Glutamatergic neuron (in vitro differentiated cells): ENCODE data around the gene MROH7. TPM values are rescaled to one million over a fixed set of nuclear protein-coding genes. Genes with fewer than 3 reads are reported as not detected.

Experiments used
- DNase-seq: peaks from one replicate; pipeline ENCODE4 v3.0.0; 2022
- H3K27ac Mint-ChIP-seq: one replicate; pipeline ENCODE4 v1.8.0; 2020; ENCODE audit warnings: mild to moderate bottlenecking, mixed read lengths, inconsistent platforms; ENCODE audit not compliant: unreplicated experiment
- H3K27me3 Mint-ChIP-seq: one replicate; pipeline ENCODE4 v1.8.0; 2020; ENCODE audit warnings: mild to moderate bottlenecking, moderate library complexity, mixed read lengths, inconsistent platforms; ENCODE audit not compliant: unreplicated experiment
- H3K36me3 Mint-ChIP-seq: one replicate; pipeline ENCODE4 v1.8.0; 2020; ENCODE audit warnings: mild to moderate bottlenecking, mixed read lengths, inconsistent platforms; ENCODE audit not compliant: unreplicated experiment
- H3K4me1 Mint-ChIP-seq: one replicate; pipeline ENCODE4 v1.8.0; 2020; ENCODE audit warnings: mild to moderate bottlenecking, low read depth, mixed read lengths, inconsistent platforms; ENCODE audit not compliant: unreplicated experiment
- H3K4me3 Mint-ChIP-seq: one replicate; pipeline ENCODE4 v1.8.0; 2020; ENCODE audit warnings: mild to moderate bottlenecking, mixed read lengths, inconsistent platforms; ENCODE audit not compliant: unreplicated experiment
- H3K9me3 Mint-ChIP-seq: one replicate; pipeline ENCODE4 v1.8.0; 2020; ENCODE audit warnings: mild to moderate bottlenecking, moderate library complexity, mixed read lengths, inconsistent platforms; ENCODE audit not compliant: unreplicated experiment
- total RNA-seq: library from RNA; stranded (reverse); fragmentation: NEBNext Ultra II Directional; extraction: Animal tissue kit (Norgen Biotek cat#: 25700); gene quantifications from one replicate; pipeline ENCODE4 v1.2.1, GENCODE V29; 2021; ENCODE audit not compliant: unreplicated experiment
- TF ChIP-seq, protein P1 (sequence below): fragments of 200-600 bp; sonication (generic); IDR thresholded peaks from one replicate; pipeline ENCODE4 v1.5.0; 2021; ENCODE audit not compliant: partially characterized antibody, unreplicated experiment

MROH7 gene
- total RNA-seq, 1 donor from 2014 or later = not detected

DNA sequence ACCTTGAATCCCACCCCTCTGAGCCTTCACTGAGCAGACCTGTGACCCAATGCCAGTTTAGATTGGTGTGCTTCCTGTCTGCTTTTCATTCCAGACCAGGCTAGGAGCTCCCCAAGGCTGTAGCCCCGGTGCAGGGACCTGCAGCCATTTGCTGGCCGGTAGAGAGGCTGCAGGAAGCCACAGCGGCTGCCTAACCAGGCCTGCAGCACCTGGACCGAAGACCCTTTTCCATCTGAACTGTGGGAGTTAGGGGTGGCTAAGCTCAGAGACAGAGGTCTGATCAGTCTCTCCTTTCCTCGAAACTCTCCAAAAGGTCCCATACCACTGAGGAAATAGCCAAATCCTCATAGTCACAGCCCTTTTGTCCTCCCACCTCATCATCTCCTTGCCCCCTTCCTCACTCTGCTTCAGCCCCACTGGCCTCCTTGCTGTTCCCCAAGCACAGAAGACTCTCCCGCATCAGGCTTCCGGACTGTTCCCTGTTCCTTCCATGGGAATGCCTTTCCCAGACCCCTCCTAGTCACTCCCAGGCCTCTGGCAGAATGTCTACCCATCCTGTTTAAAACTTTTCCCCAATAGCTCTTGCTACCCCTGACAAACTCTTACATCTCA lies 73.4 kb downstream of the MROH7 start:
- Mint-ChIP-seq H3K4me1 (peaks cover 7% of the 10 kb centered on the region), H3K27ac (no peak overlapping the region), H3K9me3 (no peaks in the 10 kb centered on the region), H3K36me3 (no peaks in the 10 kb centered on the region), H3K27me3 (peaks cover 7% of the 10 kb centered on the region), H3K4me3 (peak overlapping the region; percentile 88)
- DNase-seq = no peak
- TF ChIP-seq, protein P1, sequence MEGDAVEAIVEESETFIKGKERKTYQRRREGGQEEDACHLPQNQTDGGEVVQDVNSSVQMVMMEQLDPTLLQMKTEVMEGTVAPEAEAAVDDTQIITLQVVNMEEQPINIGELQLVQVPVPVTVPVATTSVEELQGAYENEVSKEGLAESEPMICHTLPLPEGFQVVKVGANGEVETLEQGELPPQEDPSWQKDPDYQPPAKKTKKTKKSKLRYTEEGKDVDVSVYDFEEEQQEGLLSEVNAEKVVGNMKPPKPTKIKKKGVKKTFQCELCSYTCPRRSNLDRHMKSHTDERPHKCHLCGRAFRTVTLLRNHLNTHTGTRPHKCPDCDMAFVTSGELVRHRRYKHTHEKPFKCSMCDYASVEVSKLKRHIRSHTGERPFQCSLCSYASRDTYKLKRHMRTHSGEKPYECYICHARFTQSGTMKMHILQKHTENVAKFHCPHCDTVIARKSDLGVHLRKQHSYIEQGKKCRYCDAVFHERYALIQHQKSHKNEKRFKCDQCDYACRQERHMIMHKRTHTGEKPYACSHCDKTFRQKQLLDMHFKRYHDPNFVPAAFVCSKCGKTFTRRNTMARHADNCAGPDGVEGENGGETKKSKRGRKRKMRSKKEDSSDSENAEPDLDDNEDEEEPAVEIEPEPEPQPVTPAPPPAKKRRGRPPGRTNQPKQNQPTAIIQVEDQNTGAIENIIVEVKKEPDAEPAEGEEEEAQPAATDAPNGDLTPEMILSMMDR = no peak

DNA sequence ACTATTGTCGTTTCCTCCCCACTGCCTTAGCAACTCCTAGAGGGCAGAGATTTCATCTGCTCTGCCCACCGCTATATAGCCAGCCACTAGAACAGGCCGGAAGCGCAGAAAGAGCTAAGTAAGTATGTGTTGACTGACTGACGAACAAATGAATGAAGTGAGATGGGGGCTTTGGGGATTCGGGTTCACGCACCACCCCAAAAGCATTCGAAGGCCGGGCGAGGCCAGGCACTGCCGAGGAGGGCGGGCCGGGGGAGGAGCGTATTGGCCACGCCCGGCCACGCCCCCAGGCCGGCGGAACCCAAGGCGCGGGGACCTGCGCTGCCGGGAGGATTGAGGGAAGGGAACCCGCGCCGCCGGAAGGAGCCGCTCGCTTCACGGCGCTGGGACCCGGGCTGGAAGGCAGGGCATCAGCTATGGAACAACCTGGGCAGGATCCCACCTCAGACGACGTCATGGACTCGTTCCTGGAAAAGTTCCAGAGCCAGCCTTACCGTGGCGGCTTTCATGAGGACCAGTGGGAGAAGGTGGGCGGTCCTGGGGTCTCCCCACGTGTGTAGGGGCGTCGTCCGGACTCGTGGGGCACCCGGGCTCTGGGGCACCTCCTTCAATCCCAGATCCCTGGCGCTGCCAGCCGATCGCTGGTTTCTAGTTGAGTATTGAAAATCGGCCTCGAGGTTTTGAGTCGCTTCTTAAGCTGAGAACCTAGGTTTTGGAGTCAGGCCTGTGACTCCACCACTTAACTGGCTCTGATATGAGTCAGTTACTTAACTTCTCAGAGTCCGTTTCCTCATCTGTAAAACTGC lies 74.1 kb downstream of the MROH7 start, which contains the start of gene TTC4:
TSS of gene TTC4 (plus strand) at position 369 of the 806 bp plus-strand sequence. CDS start at position 417, 48 bp downstream.
- Mint-ChIP-seq H3K36me3 (no peaks in the 10 kb centered on the region), H3K27me3 (peaks cover 7% of the 10 kb centered on the region), H3K4me3 (peak within 1 kb of the TSS; percentile 88), H3K9me3 (no peaks in the 10 kb centered on the region), H3K27ac (no peak within 1 kb of the TSS), H3K4me1 (peaks cover 7% of the 10 kb centered on the region)
- peak; percentile 88 for DNase-seq
- TF ChIP-seq, protein P1 = no peak

DNA sequence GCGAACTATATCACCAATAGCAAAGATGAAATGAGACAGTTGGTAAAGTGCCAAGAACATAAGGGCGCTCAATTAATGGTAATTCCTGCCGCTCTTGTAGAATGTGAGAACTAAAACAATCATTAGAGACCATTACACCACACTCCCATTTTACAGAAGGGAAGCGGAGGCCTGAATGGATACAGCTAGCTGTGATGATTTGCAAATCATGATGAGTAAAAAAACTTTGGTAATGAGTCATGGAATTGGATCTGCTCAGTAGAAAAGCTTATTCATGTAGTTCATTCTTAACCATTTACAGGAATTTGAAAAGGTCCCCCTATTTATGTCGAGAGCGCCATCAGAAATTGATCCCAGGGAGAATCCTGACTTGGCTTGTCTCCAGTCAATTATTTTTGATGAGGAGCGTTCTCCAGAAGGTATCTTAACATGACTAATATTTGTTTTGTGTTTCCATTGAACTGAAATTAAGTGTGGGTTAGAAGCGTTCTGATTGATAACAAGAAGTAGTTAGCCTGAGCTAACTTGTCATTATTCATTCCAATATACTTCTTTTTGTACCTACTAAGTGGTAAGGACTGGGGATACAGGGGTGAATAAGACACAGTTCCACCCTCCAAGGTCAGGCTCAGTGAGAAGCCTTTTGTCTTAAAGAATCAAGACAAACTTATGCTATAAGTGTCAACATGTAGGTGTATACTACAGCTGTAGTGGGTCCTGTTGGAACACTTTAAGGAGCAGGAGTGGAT lies 74.9 kb downstream of the MROH7 start:
- TF ChIP-seq, protein P1 = no peak
- Mint-ChIP-seq H3K36me3 (no peaks in the 10 kb centered on the region), H3K27me3 (peaks cover 5% of the 10 kb centered on the region), H3K9me3 (no peaks in the 10 kb centered on the region), H3K4me3 (peak overlapping the region; percentile 88), H3K4me1 (no peaks in the 10 kb centered on the region), H3K27ac (no peak overlapping the region)
- no peak for DNase-seq

DNA sequence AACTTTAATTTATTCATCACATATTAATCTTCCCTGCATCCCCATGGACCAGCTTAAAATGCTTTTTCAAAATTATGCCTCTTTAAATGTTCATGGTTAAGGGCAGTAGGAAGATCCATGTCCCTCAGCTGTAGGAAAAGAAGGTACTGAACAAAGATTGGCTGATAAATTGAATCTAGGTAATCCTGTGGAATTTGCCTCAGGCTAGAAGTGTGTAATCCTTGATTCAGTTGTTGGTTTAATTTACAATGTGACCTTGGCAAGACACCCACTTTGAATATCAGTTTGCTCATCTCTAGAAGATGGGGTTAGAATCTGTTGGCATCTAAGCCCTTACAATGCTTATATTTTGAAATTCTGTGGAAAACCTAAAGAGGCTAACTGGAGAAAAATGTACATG lies 80.1 kb downstream of the MROH7 start:
- Mint-ChIP-seq H3K36me3 (peaks cover 30% of the 10 kb centered on the region), H3K27ac (no peak overlapping the region), H3K9me3 (peaks cover 3% of the 10 kb centered on the region), H3K4me3 (no peak overlapping the region), H3K4me1 (no peaks in the 10 kb centered on the region), H3K27me3 (no peaks in the 10 kb centered on the region)
- no peak for DNase-seq
- TF ChIP-seq, protein P1 = no peak
